ENCODE measurements around the gene EHD4. TPM values are rescaled to one million over a fixed set of nuclear protein-coding genes. Genes with fewer than 3 reads are reported as not detected.

EHD4 gene
- 7.3 TPM for total RNA-seq
- 11.8 TPM for polyA plus RNA-seq
- long read RNA-seq, donor 1: 0 reads
- long read RNA-seq, donor 2: 0 reads
- long read RNA-seq, donor 3, full-length matches to known transcripts: 6 of 6 reads
- long read RNA-seq, donor 3, partial matches to known transcripts: 0 of 6 reads
- long read RNA-seq, donor 3, other reads (novel, unspliced or antisense): 0 of 6 reads
- long read RNA-seq, donor 4, full-length matches to known transcripts: 4 of 4 reads
- long read RNA-seq, donor 4, partial matches to known transcripts: 0 of 4 reads
- long read RNA-seq, donor 4, other reads (novel, unspliced or antisense): 0 of 4 reads
- long read RNA-seq, donor 5, full-length matches to known transcripts: 14 of 14 reads
- long read RNA-seq, donor 5, partial matches to known transcripts: 0 of 14 reads
- long read RNA-seq, donor 5, other reads (novel, unspliced or antisense): 0 of 14 reads
- long read RNA-seq, donor 6, full-length matches to known transcripts: 3 of 3 reads
- long read RNA-seq, donor 6, partial matches to known transcripts: 0 of 3 reads
- long read RNA-seq, donor 6, other reads (novel, unspliced or antisense): 0 of 3 reads
- long read RNA-seq, donor 7, full-length matches to known transcripts: 3 of 3 reads
- long read RNA-seq, donor 7, partial matches to known transcripts: 0 of 3 reads
- long read RNA-seq, donor 7, other reads (novel, unspliced or antisense): 0 of 3 reads
- long read RNA-seq, donor 8, full-length matches to known transcripts: 7 of 7 reads
- long read RNA-seq, donor 8, partial matches to known transcripts: 0 of 7 reads
- long read RNA-seq, donor 8, other reads (novel, unspliced or antisense): 0 of 7 reads
- long read RNA-seq, donor 9, full-length matches to known transcripts: 2 of 2 reads
- long read RNA-seq, donor 9, partial matches to known transcripts: 0 of 2 reads
- long read RNA-seq, donor 9, other reads (novel, unspliced or antisense): 0 of 2 reads
- long read RNA-seq, donor 10, full-length matches to known transcripts: 4 of 4 reads
- long read RNA-seq, donor 10, partial matches to known transcripts: 0 of 4 reads
- long read RNA-seq, donor 10, other reads (novel, unspliced or antisense): 0 of 4 reads

- Histone ChIP-seq H3K9me3 (ENCODE audit: control insufficient read depth in 2 of 2, insufficient read depth in 1 of 2, low read length in 1 of 2) (no peaks in the 10 kb centered on the region), H3K4me1 (ENCODE audit: control insufficient read depth in 2 of 2, insufficient read depth in 2 of 2, low read length in 2 of 2) (peaks cover 8 to 15% of the 10 kb centered on the region in 2 donors), H3K4me3 (ENCODE audit: low read length in 2 of 2) (peak within 1 kb of the TSS; percentile 53 to 78), H3K27ac (ENCODE audit: low read depth in 1 of 2, low read length in 1 of 2) (peak within 1 kb of the TSS; percentile 15 to 89), H3K36me3 (ENCODE audit: control insufficient read depth in 2 of 2, insufficient read depth in 2 of 2, low read length in 1 of 2) (no peaks in the 10 kb centered on the region), H3K27me3 (ENCODE audit: control insufficient read depth in 2 of 2, insufficient read depth in 1 of 2, low read length in 1 of 2) (peaks cover 0 to 22% of the 10 kb centered on the region in 2 donors)
- 2% methylated on average over 72 of the region's 72 CpGs for WGBS
- DNase-seq (ENCODE audit: low read depth in 6 of 9, low spot score in 9 of 9): peak; percentile 77 to 94 (median 85)
Measured at GRCh38 chr15:41972253-41973242, at the start of gene EHD4. Gene EHD4 (minus strand): TSS chr15:41972557. CDS start chr15:41972494, 63 bp downstream.

DNA sequence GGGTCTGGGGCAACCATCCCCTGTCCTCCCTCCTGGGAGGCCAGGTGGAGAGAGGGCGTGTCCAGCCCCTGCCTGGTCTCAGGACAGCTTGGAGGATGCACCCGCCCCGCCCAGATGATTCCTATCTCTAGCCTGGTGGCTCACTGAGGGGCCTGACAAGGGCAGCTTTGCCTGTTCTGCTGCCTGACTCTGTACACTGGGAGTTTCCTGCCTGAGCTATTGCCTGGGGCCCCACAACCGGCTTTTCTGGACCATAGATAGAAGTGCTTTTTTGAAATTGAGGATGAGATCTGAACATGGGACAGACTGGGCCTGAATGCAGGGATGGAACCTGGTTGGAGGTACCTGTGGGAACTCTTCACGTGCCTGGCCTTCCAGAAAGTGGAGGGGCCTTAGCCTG lies 49.2 kb upstream of the EHD4 start:
- no peaks in the 10 kb centered on the region for H3K36me3 ChIP-seq (ENCODE audit: control insufficient read depth in 2 of 2, insufficient read depth in 2 of 2, low read length in 1 of 2)
- peaks cover 1 to 7% of the 10 kb centered on the region in 2 donors for H3K9me3 ChIP-seq (ENCODE audit: control insufficient read depth in 2 of 2, insufficient read depth in 1 of 2, low read length in 1 of 2)
- H3K27ac ChIP-seq (ENCODE audit: low read depth in 1 of 2, low read length in 1 of 2): no peak overlapping the region
- no peak overlapping the region for H3K4me3 ChIP-seq (ENCODE audit: low read length in 2 of 2)
- DNase-seq (ENCODE audit: low read depth in 6 of 9, low spot score in 9 of 9): no peak
- H3K27me3 ChIP-seq (ENCODE audit: control insufficient read depth in 2 of 2, insufficient read depth in 1 of 2, low read length in 1 of 2): no peaks in the 10 kb centered on the region
- no peaks in the 10 kb centered on the region for H3K4me1 ChIP-seq (ENCODE audit: control insufficient read depth in 2 of 2, insufficient read depth in 2 of 2, low read length in 2 of 2)
- WGBS: 98% methylated on average over 5 of the region's 5 CpGs

GRCh38 chr15:42020713-42021273 lies 48.4 kb upstream of the EHD4 start, which contains the start of gene PLA2G4E:
Gene PLA2G4E (minus strand): TSS chr15:42021042. CDS start chr15:42021030, 12 bp downstream.
- H3K4me3 ChIP-seq (ENCODE audit: low read length in 2 of 2): no peak within 1 kb of the TSS
- no peak within 1 kb of the TSS for H3K27ac ChIP-seq (ENCODE audit: low read depth in 1 of 2, low read length in 1 of 2)
- H3K27me3 ChIP-seq (ENCODE audit: control insufficient read depth in 2 of 2, insufficient read depth in 1 of 2, low read length in 1 of 2): no peaks in the 10 kb centered on the region
- H3K36me3 ChIP-seq (ENCODE audit: control insufficient read depth in 2 of 2, insufficient read depth in 2 of 2, low read length in 1 of 2): no peaks in the 10 kb centered on the region
- H3K4me1 ChIP-seq (ENCODE audit: control insufficient read depth in 2 of 2, insufficient read depth in 2 of 2, low read length in 2 of 2): no peaks in the 10 kb centered on the region
- 93% methylated on average over 5 of the region's 5 CpGs for WGBS
- H3K9me3 ChIP-seq (ENCODE audit: control insufficient read depth in 2 of 2, insufficient read depth in 1 of 2, low read length in 1 of 2): peaks cover 1 to 7% of the 10 kb centered on the region in 2 donors
- no peak for DNase-seq (ENCODE audit: low read depth in 6 of 9, low spot score in 9 of 9)

DNA sequence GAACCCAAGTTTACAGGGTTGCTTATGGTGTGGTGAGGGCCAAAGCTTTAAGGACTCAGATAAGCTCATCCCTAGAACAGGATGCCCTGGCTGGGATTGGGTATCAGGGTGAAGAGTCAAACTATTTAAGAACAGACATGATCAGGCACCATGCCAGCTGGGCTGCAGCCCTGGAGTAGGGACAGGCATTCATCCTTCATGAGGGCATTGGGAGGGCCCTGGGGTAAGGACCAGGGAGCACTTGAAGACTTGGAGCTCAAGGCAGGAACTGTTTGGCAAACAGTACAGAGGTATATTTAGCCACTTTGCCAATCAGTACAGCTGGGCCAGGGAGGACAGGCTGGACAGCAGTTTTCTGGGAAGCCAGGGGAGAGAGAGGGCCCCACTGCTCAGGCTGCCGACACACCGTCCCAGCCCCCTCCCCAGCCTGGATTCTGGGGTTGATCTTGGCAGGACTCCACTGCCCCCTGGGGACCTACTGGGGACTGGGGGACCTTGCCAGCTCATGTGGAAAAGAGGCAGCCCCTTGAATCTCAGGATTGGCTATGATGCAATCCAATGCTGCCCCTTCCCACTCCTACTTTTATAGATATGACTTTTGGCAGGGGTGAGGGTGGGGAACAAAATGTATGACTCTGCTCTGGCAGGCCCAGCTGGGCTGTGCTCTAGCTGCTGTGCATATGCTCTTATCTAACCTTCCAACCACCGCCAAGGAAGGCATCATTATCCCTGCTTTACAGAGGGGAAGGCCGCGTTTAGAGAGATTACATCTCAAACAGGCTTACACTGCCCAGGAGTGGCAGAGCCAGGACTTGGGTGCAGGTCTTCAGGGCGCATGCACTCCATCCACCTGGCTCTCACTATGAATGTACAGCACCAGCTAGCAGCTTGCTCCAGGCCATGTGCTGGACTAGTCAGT lies 46.2 kb upstream of the EHD4 start:
- DNase-seq (ENCODE audit: low read depth in 6 of 9, low spot score in 9 of 9): no peak
- Histone ChIP-seq H3K27me3 (ENCODE audit: control insufficient read depth in 2 of 2, insufficient read depth in 1 of 2, low read length in 1 of 2) (no peaks in the 10 kb centered on the region), H3K4me1 (ENCODE audit: control insufficient read depth in 2 of 2, insufficient read depth in 2 of 2, low read length in 2 of 2) (no peaks in the 10 kb centered on the region), H3K4me3 (ENCODE audit: low read length in 2 of 2) (no peak overlapping the region), H3K36me3 (ENCODE audit: control insufficient read depth in 2 of 2, insufficient read depth in 2 of 2, low read length in 1 of 2) (no peaks in the 10 kb centered on the region), H3K27ac (ENCODE audit: low read depth in 1 of 2, low read length in 1 of 2) (no peak overlapping the region), H3K9me3 (ENCODE audit: control insufficient read depth in 2 of 2, insufficient read depth in 1 of 2, low read length in 1 of 2) (peaks cover 1 to 7% of the 10 kb centered on the region in 2 donors)
- 77% methylated on average over 6 of the region's 6 CpGs for WGBS

DNA sequence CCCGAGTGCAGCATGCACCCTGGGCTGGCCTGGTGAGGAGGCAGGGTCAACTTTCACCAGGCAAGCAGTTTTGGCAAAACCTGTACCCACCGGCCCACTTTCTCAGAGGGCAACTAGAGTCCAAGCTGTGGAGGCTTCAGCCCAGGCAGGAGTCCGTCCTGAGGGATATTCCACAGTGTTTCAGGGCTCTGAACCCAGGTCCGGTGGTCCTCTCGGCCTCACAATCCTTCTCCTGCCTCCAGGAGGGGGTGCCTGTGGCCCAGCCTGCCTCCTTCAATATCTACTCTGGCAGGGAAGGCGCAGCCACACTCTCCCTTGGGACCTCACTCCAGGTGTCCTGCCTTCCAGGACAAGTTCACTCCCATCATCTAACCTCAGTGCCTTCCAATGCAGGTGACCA lies 44.6 kb upstream of the EHD4 start:
- 93% methylated on average over 6 of the region's 6 CpGs for WGBS
- Histone ChIP-seq H3K36me3 (ENCODE audit: control insufficient read depth in 2 of 2, insufficient read depth in 2 of 2, low read length in 1 of 2) (no peaks in the 10 kb centered on the region), H3K9me3 (ENCODE audit: control insufficient read depth in 2 of 2, insufficient read depth in 1 of 2, low read length in 1 of 2) (peaks cover 1 to 2% of the 10 kb centered on the region in 2 donors), H3K27me3 (ENCODE audit: control insufficient read depth in 2 of 2, insufficient read depth in 1 of 2, low read length in 1 of 2) (no peaks in the 10 kb centered on the region), H3K27ac (ENCODE audit: low read depth in 1 of 2, low read length in 1 of 2) (no peak overlapping the region), H3K4me1 (ENCODE audit: control insufficient read depth in 2 of 2, insufficient read depth in 2 of 2, low read length in 2 of 2) (no peaks in the 10 kb centered on the region), H3K4me3 (ENCODE audit: low read length in 2 of 2) (no peak overlapping the region)
- DNase-seq (ENCODE audit: low read depth in 6 of 9, low spot score in 9 of 9): no peak

GRCh38 chr15:42014406-42014805 lies 42.0 kb upstream of the EHD4 start:
- H3K4me3 ChIP-seq (ENCODE audit: low read length in 2 of 2): no peak overlapping the region
- H3K27ac ChIP-seq (ENCODE audit: low read depth in 1 of 2, low read length in 1 of 2): no peak overlapping the region
- H3K27me3 ChIP-seq (ENCODE audit: control insufficient read depth in 2 of 2, insufficient read depth in 1 of 2, low read length in 1 of 2): no peaks in the 10 kb centered on the region
- H3K4me1 ChIP-seq (ENCODE audit: control insufficient read depth in 2 of 2, insufficient read depth in 2 of 2, low read length in 2 of 2): no peaks in the 10 kb centered on the region
- 99% methylated on average over 4 of the region's 4 CpGs for WGBS
- H3K36me3 ChIP-seq (ENCODE audit: control insufficient read depth in 2 of 2, insufficient read depth in 2 of 2, low read length in 1 of 2): no peaks in the 10 kb centered on the region
- DNase-seq (ENCODE audit: low read depth in 6 of 9, low spot score in 9 of 9): no peak
- H3K9me3 ChIP-seq (ENCODE audit: control insufficient read depth in 2 of 2, insufficient read depth in 1 of 2, low read length in 1 of 2): no peaks in the 10 kb centered on the region

DNA sequence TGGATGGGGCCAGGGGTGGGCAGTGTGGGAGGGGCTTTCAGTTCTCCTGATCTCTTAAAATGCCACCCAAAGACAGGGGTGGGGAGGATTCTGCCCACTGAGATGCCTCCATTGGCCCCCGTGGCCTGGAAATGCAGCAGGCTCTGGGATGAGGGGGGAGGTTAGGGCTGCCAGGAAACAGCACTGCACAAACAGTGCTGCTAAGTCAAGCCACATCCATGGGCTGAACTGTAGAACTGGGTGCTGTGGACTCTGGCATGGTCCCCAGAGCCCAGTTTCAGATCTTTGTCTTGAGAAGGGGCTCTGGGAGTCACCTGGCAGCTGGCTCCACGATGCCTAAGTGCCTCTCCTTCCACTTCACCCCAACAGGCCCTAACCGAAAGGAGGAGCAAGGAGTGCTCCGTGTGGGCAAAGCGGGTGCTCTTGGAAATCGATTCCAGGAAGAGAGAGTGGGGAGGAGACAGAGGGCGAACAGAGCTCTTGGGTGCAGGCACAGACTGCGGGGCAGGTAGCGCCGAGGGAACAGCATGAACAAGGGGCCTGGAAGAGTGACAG lies 40.6 kb upstream of the EHD4 start:
- no peaks in the 10 kb centered on the region for H3K9me3 ChIP-seq (ENCODE audit: control insufficient read depth in 2 of 2, insufficient read depth in 1 of 2, low read length in 1 of 2)
- no peaks in the 10 kb centered on the region for H3K36me3 ChIP-seq (ENCODE audit: control insufficient read depth in 2 of 2, insufficient read depth in 2 of 2, low read length in 1 of 2)
- 96% methylated on average over 10 of the region's 10 CpGs for WGBS
- no peak for DNase-seq (ENCODE audit: low read depth in 6 of 9, low spot score in 9 of 9)
- H3K27ac ChIP-seq (ENCODE audit: low read depth in 1 of 2, low read length in 1 of 2): no peak overlapping the region
- H3K27me3 ChIP-seq (ENCODE audit: control insufficient read depth in 2 of 2, insufficient read depth in 1 of 2, low read length in 1 of 2): no peaks in the 10 kb centered on the region
- H3K4me3 ChIP-seq (ENCODE audit: low read length in 2 of 2): no peak overlapping the region
- H3K4me1 ChIP-seq (ENCODE audit: control insufficient read depth in 2 of 2, insufficient read depth in 2 of 2, low read length in 2 of 2): no peaks in the 10 kb centered on the region
